ENCODE data around the gene UBAP1L. TPM values are rescaled to one million over a fixed set of nuclear protein-coding genes. Genes with fewer than 3 reads are reported as not detected.

Gene UBAP1L
- total RNA-seq, 1 donor from 2014 or later = 1.8 TPM

- ATAC-seq = no peak
These were observed 52.3 kb downstream of the UBAP1L start for GRCh38 chr15:65062726-65063125.

- ATAC-seq = no peak
These were observed 52.9 kb downstream of the UBAP1L start for GRCh38 chr15:65062061-65062460.

- ATAC-seq = no peak
These were observed 54.2 kb downstream of the UBAP1L start for GRCh38 chr15:65060641-65061397.

DNA sequence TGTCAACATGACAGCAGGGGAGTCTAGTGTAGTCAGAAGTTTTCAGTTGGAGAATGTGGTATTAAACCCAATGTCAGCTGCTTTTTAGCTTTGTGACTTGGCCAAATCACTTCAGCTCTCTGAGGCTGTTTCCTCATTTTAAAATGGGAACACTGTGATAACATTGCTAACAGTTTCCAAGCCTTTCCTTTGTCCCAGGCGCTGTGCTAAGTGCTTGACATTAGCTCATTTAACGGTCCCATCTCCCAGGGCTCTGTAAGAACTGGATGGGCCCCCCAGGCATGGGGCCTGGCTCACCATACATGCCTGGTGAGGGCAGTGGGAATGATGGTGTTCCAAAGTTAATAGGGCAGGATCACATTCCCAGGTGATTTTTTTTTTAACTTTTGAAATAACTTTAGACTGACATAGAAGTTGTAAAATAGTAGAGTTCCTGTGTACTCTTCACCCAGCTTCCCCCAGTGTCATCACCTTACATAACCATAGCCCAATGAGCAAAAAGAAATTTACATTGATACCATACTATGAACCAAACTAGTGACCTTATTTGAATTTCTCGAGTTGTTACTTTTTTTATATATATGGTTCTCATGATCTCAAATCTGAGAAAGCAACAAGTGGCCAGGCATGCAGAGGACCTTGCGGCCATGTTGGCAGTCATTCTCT, 54.9 kb downstream of the UBAP1L start:
- ATAC-seq = no peak

GRCh38 chr15:65059369-65059750, 55.6 kb downstream of the UBAP1L start:
- ATAC-seq = no peak

DNA sequence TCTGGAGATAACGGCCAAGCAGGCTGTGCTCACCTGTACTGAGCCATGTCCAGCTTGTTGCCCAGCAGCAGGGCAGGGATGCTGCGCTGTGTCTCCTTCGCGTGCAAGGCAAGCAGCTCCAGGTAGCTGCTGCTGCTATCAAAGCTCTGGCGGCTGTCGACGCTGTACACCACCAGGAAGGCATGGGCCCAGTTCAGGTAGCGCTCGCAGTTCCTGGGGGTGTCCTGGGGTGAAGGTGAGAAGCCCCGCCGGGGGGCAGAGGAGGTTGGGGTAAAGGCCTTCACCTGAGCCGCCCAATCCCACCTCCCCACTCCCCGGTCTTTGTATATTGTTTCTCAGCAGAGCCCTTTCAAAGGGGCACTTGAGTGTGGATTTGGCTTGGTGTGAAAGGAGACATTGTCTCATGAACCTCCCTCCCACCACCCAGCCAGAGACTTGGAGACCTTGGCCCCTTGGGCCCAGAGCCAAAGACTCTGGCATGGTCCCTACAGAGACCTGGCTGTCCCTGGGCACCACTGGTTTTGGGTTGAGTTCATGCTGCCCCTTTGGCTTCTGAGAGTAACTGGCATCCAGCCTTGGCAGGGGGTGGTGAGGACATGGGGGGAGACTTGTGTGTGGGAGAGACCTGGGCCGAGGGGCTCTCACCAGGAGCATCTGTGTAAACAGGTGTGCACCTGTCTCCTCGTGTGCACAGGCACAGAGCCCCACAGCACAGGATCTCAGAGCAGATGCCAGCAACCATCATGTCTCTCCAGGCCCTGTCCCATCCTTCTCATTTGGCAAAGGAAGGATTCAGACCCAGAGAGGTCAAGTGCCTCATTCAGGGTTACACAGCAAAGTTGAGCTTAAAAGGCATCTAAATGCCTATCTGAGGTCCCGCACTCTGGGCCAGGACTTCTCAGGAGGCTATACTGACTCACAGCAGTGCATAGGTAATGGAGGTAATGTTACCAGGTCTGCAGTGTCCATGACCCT, 56.3 kb downstream of the UBAP1L start:
- ATAC-seq = no peak

- no peak for ATAC-seq
These were observed 57.5 kb downstream of the UBAP1L start for GRCh38 chr15:65057549-65057940.

DNA sequence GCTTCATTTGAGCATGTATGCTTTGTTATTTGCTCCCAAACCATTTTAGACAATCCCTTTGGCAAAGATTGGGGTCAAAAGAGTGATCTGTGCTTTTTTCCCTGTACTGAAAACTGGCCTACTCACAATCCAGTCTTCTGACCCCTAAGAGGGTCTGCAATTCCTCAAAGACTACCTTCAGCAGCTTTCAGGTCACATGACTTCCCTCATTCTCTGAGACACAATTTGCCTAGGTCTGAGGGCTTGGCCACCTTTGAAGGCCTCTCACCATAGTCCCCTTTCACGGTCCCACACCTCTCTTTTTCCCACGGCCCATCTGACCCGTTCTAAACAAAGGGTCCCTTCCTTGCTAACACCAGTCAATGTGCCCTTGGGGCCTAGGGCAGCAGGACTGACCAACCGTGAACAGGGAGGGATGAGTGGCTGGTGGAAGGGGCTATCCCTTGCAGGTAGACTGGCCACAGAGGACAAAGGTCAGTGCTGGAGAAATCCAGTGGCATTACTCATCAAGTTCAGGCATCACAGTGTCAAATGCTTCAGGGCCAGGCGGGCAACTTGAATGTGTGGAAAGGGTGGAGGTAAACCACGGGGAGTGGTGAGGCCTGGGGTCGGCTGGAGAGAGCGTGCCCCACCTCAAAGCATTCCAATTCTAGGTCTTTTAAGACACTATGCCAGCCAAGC, 58.0 kb downstream of the UBAP1L start:
- ATAC-seq = peak; percentile 39

GRCh38 chr15:65056106-65056505, 58.9 kb downstream of the UBAP1L start:
- ATAC-seq = no peak

DNA sequence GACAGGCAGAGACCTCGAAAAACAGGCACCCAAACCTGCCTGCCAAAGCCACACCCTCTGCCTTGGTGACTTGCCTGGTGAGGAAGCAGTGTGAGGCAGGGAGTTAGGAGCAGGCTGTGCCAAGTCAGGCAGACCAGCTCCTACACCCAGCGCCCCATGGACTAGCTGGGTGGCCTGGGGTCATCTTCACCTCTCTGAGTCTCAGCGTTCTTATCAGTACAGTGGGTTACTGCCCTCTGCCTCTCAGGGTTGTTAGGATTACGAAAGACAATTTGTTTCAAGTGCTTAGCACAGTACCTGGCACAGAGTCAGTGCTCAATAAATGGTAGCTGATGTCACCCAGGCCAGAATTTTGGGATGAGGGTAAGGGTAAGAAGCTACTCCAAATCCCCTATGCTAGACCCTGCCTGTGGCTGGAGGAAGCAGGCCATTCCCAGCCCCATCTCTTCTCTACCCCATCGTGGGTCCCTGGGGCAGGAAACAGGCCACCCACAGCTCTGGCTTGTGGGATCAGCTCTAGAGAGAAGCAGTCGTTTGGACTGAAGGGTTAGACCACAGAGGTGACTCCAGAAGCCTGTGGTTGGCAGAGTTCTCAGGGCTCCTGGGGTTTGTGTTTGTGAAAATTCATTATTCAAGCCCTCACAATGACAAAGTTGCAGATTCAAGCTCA, 59.7 kb downstream of the UBAP1L start:
- peak; percentile 84 for ATAC-seq

DNA sequence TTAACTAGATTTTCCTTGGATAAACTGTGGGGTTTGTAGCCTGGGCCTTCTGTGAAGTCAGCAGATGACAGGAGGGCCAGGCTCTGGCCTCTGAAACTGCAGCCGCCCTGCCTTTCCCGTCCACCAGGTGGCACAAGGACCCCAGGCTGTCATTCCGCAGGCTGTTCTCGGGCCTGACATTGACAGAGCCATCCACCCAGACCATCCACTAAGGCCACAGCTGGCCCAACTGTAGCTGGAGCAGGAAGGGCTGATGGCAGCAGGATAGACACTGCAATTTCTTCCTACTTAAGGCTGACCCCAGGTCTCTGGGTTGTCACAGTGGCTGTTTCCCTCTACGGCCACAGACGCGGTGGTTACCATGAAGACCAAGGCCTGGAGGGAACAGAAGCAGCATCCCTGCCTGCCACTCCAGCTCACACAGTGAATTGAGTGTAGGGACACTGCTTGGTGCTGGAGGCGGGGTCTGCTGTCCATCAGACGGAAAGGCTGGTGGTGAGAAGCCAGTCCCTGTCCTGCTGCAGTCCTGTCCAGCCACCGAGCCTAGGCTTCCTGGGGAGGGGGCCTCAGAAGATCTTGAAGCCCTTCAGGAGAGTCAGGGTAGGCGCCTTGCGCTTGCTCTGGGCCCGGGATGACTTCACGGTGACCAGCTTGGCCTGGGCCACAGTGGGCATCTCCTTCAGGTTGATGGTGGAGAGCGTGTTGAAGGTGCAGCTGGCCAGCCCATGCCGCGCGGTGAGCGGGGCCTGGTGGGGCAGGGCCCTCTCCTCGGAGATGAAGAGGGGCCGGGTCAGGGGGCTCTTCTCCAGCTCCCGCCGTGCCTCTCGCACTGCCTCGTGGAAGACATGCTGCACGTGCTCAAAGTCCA, 60.4 kb downstream of the UBAP1L start:
- peak; percentile 67 for ATAC-seq

DNA sequence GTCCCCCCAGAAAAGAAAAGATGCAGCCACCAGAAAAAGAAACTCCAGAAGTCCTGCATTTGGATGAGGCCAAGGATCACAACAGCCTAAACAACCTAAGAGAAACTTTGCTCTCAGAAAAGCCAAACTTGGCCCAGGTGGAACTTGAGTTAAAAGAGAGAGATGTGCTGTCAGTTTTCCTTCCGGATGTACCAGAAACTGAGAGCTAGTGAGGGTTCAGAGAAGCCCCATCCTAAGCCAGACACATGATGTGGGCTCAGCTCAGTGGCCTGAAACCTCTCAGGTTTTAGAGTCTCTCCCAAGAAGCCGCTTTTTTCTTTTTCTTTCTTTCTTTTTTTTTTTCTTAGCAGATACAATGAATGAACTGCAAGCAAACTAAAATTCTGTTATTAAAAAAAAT, 62.0 kb downstream of the UBAP1L start:
- ATAC-seq = no peak

GRCh38 chr15:65051266-65051665, 63.7 kb downstream of the UBAP1L start:
- ATAC-seq = no peak

DNA sequence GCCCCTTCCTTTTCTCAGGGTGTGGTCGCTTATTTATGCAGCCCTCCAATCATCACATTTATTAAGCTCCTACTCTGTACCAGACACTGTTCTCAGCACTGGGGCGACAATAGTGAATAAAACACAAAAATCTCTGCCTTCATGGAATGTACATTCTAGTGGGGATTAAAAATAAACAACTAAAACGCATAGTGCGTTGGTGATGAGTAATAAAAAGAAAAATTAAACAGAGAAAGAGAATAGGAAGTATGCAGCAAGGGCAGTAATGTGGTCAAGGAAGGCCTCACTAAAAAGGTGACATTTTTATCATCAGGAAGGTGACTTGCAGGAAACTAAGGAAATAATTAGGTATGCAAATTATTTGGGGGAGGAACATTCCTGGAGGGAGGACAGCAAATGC, 64.7 kb downstream of the UBAP1L start:
- ATAC-seq = no peak

GRCh38 chr15:65049418-65049840, 65.6 kb downstream of the UBAP1L start:
- ATAC-seq = peak; percentile 87

DNA sequence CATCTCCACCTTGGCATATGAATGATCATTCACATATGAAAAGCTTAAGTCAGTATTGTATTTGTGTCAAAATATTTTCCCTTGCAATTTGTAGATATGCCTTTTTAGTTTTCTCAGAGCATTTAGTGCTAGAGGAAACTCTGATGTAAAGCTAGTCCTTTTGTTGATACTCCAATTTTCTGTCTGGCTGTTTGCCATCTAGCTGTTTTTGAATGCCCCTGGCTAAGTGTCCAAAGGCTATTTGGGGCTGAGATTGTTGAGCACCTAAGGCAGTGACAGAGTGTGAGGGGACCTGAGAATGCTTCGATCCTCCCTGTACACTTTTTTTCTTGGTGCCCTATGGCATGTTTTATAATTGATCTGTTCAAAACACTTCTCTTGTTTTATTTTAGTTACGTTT, 66.8 kb downstream of the UBAP1L start:
- ATAC-seq = no peak

DNA sequence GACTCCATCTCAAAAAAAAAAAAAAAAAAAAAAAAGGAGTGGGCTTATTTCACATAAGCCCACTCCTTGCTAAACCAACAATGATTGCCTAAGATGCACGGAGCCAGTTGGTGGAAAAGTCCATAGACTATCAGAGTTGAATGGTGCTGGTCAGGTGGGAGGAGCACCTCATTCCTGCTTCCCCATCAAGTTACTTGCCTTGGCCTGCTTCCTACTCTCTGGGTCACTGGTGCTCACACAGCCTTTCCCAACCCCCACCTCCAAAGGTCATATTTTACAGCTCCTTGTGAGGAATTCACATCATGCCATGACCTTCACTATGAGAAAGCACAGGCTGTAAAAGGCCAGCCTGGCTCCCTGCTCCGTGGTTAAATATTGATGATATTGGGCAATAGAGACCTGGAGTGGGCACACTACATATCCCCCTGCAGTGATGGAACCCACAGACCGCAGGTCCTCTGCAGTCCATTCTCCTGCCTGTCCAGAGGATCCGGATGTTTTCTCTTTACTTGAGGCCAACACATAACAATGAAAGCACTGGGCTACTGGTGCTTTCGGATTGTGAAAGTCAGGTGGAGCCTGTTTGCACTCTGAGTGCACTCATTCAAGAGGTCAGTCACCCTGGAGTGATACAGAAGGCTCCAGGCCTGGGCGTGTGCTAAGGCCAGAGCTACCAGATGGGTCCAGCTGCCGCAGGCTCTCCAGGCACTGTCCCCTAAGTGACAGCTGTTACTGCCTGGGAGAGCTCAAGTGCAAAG, 70.1 kb downstream of the UBAP1L start, which contains the start of gene SLC51B:
Gene SLC51B, plus strand, starts transcription at position 664 of the 758 bp plus-strand sequence. CDS start 4,618 bp downstream, outside the sequence.
- peak; percentile 67 for ATAC-seq

DNA sequence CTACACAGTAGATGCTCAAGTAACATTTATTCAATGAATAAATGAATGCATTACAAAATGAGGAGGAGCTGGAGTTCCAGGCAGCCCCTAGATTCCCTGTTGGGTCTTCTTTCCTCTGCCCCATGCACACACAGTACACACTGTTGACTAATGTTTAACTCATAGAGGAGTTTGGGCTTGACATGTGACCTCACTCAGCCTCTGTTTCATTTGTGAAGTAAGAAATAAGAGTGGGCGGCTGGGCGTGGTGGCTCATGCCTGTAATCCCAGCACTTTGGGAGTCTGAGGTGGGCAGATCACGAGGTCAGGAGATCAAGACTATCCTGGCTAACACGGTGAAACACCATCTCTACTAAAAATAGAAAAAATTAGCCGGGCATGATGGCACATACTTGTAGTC, 70.8 kb downstream of the UBAP1L start:
- peak; percentile 73 for ATAC-seq

DNA sequence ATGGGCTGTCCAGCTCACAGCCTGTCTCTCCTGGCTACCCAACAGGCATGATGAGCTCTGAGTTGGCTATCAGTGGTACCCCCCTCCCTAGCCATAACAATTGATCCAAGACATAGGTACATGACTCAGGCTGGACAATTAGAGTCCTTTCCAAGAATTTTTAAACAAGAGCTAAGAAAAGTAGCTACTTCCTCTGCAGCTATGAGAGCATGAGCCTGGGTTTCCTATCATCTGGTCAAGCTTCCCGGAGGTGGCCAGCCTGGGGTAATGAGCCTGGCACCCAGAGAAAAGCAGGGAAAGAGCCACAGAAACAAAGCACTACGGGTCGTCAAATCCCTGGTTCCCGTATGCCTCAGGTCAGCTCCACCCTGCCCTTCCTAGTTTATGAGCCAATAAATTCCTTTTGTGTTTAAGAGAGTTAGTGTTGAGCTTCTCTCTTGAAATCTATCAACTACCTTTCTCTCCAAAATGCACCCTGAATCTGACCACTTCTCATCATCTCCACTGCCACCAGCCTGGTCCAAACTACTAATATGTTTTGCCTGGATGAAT, 72.1 kb downstream of the UBAP1L start:
- ATAC-seq = no peak

Measured in esophagus mucosa (tissue), 1 donor.